Stimulated activated CD8-positive, alpha-beta memory T cell treated with anti-CD3 and anti-CD28 coated beads, Interleukin-7, amount 100 ng/mL, for 48 hours (primary cell): ENCODE results near the gene GPRIN2.
"Not testable (repeated sequence)": the region's sequence is repeated elsewhere in the genome, so short reads cannot be mapped to it uniquely, and the experiment has no call there.

ENCODE experiments used
- DNase-seq, 2 donors: peaks; one replicate each; pipeline ENCODE4 v3.0.0-alpha.2; 2020; ENCODE audit warnings: low read depth in 1 of 2; ENCODE audit errors: extremely low read depth in 1 of 2

The GPRIN2 gene

GRCh38 chr10:46570655-46571054 lies 14.2 kb upstream of the GPRIN2 start:
- DNase-seq: not testable (repeated sequence)

DNA sequence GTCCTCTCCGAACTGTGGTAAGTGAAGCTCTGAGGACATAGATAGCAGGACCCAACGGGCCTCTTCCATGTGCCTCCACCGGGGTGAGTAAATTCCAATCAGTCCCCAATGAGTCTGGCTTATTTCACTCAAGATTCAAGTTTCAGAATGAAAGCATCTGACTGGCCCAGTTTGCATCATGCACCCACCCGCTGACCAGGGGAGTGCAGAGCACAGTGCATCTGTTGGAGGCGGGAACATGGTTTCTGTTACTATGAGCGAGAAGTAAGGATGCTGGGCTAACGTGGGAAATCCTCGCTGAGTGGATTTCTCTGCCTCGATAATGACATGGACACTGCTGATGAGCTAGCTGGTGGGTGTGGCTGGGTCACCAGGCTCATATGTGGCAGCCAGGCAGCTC lies 10.7 kb upstream of the GPRIN2 start:
- DNase-seq: not testable (repeated sequence)

GRCh38 chr10:46565591-46566332 lies 9.3 kb upstream of the GPRIN2 start:
- DNase-seq: not testable (repeated sequence)

GRCh38 chr10:46560952-46561351 lies 4.5 kb upstream of the GPRIN2 start:
- DNase-seq: no peak

DNA sequence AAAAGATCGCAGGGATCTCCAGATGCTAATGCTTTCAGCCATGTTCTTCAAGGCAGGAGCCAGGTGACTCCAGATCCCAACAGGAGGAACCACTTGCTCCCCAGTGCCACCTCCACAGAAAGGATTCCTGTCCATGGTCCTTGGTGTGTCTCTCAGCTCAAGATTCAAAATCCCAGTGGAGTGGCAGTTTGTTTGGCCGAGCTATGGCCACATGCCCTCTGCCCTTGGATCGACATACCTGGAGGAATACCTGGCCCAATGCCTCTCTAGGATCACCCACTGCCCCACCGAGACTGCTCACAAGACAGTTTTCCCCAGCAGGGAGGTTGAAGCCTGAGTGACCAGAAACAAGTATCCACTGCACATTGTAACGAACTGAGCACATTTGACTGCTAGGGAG lies 3.9 kb upstream of the GPRIN2 start:
- DNase-seq: no peak

GRCh38 chr10:46559231-46559671 lies 2.8 kb upstream of the GPRIN2 start:
- no peak for DNase-seq

- DNase-seq: no peak
Observed at GRCh38 chr10:46558392-46559185, 2.1 kb upstream of the GPRIN2 start.

- DNase-seq: no peak
Observed at GRCh38 chr10:46558122-46558391, 1.6 kb upstream of the GPRIN2 start.

- DNase-seq: no peak
Observed at GRCh38 chr10:46557319-46558121, 1.1 kb upstream of the GPRIN2 start.

GRCh38 chr10:46555713-46556514 lies 544 bp downstream of the GPRIN2 start:
- no peak for DNase-seq

DNA sequence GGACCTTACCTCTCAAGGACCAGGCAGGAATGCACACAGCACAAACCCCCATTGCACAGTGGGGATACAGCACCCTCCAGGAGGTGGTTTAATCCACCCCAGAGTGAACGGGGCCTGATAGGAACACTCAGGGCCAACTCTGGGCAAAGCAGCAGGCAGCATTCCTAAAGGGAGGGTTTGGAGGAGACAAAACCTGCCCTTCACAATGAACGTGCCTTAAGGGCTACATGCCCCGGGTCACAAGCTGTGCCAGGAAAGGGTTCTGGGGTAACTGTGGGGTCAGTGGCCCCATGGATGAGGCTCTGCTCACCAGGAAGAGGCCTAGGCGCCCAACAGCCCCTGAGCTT lies 1.1 kb downstream of the GPRIN2 start:
- no peak for DNase-seq

- DNase-seq: no peak
Observed at GRCh38 chr10:46554166-46554781, 2.2 kb downstream of the GPRIN2 start.

DNA sequence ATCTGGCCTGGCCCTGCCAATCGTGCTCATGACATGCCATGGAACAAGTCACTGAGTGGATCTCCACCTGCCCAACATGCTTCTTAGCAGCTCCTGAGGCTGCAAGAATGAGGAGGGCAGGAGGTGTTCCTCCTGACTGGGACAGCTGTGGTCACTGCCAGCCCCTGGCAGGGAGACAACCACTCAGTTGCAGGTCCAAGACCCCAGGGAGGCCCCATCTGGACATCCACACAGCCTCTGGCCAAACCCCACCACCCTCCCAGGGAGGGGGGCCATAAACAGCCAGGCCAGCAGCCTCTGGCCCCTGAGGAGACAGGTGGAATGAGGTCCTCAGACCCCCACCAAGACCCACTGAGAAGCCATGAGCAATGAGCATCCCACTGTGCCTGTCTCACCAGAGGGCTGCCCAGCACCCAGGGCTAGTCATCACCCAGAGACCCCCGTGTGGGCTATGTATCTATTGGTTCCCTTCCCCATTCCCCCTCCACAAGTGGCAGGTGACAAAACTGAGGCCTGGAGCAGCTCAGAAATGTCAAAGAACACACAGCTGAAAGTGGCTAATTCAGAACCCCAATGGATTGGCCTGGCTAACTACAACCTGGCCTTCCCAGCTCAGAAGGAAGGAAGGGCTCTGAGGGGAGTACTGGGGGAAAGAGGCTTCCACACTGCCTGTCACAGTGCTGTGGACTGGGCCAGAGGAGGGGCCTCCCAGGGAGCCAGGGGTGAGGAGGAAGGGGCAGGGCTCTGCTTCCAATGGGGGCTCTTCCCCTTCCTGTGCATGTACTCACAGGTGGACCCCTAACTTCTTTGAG lies 3.0 kb downstream of the GPRIN2 start:
- no peak for DNase-seq

- no peak for DNase-seq
Observed at GRCh38 chr10:46552526-46553237, 3.8 kb downstream of the GPRIN2 start.

DNA sequence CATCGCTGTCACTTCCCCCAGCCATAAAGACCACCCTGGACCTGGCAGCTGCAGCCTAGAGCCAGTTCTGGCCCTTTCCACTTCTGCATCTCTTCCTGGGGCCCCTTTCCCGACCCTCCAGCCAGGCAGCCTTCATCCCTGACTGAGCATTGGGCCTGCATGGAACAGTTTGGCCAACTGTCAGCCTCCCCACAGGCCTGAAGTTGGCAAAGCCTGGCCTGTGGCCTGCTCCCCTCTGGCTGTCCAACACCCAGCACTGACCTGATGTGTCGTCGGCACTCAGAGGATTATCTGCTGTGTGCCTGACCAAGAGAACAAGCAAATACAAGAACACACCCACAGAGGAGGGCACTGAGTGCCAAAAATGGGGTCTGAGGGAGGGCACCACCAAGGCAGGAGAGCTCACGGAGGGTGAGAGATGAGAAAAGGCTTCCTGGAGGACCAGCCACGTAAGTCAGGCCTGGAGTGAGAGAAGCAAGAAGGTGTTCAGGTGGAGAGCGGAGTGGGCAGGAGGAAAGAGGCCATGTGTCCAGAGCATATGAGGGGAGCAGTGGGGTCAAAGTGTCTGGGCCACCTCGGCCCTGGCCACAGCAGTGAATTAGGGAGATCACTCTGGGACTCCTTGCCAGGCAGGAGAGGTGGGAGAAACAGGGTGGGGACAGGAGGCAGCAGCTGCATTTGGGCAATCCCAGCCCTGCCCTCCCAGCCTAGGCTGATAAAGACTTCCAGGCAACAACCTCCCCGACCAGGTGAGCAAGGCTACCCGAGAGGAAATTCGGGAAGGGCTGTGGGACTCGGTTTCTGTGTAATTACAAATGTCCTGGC lies 4.5 kb downstream of the GPRIN2 start:
- no peak for DNase-seq

DNA sequence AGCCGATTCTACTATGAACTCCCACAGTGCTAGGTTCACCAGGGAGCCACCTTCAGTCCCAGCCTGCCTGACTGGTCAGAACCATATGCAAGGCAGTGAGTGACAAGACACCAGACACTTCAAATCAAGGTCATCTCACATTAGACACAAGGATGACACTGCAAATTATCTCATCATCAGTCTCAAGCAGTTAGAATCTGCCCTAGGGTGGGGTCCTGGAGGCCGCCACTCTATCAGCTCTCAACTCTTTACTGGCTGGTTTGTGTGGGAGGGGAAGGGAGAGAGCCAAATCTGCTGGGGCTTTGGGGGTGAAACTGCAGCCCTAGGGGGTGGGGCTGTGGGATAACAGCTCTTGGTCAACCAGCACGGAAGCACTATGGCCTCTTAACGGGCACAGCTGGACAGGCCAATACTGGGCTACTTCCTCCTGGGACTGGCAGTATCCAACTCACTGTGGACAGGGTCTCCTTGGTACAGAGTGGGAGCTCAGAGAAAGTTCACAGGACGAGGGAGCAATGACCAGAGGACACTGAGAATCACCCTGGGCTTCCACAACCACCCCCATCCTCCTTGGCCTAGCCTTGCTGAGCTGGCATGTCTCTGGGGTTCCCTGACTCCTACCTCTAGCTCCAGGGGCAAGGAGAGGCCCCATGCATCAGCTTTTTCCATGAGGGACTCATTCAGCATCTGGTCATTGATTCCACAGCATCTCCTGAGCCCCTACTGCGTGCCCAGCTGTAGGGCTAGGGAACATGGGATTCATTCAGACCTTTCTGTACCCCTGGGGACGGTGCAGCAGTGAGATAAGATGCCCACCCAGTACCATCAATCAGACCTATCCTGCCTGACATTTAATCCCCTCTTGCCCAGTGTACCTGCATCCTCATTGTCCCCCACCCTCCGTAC lies 5.4 kb downstream of the GPRIN2 start:
- no peak for DNase-seq
